Upper lobe of right lung (tissue), 1 donor: ENCODE measurements around the gene LYPD4. TPM values are rescaled to one million over a fixed set of nuclear protein-coding genes. Genes with fewer than 3 reads are reported as not detected.

Experiments used
- ATAC-seq: fragments of 200-7000 bp; cut with Tn5 transposase; one replicate; pipeline ENCODE4 v1.9.1; 2020; ENCODE audit warnings: mild to moderate bottlenecking, moderate library complexity
- DNase-seq: peaks from one replicate; pipeline ENCODE4 v3.0.0-alpha.2; 2020
- H3K27ac ChIP-seq: fragments of 200-600 bp; one replicate; pipeline ENCODE4 v1.8.0; 2022
- H3K27me3 ChIP-seq: fragments of 200-600 bp; one replicate; pipeline ENCODE4 v1.8.0; 2022; ENCODE audit warnings: mild to moderate bottlenecking
- H3K36me3 ChIP-seq: fragments of 200-600 bp; one replicate; pipeline ENCODE4 v1.8.0; 2022
- H3K4me1 ChIP-seq: fragments of 200-600 bp; one replicate; pipeline ENCODE4 v1.8.0; 2022
- H3K4me3 ChIP-seq: fragments of 200-600 bp; one replicate; pipeline ENCODE4 v1.8.0; 2022; ENCODE audit warnings: mild to moderate bottlenecking
- H3K9me3 ChIP-seq: fragments of 200-600 bp; one replicate; pipeline ENCODE4 v1.8.0; 2022
- intact Hi-C: fragments of 100-400 bp; cut with DNase I; formaldehyde crosslinking; loops from one replicate; pipeline ENCODE4 v1.11.0; 2022
- total RNA-seq: library from RNA; stranded (reverse); fragmentation: NEBNext Ultra II Directional; extraction: Animal tissue kit (Norgen Biotek cat#: 25700); gene quantifications from one replicate; pipeline ENCODE4 v1.2.1, GENCODE V29; 2021
- TF ChIP-seq, protein P1 (sequence below): fragments of 200-600 bp; IDR thresholded peaks from one replicate; pipeline ENCODE4 v1.8.0; 2022; ENCODE audit warnings: antibody characterized with exemption
- donor health status: DM: no; HTN: yes; CAD: no; lungs with severe emphysema.

LYPD4 gene
- total RNA-seq, 1 donor from 2014 or later: not detected

DNA sequence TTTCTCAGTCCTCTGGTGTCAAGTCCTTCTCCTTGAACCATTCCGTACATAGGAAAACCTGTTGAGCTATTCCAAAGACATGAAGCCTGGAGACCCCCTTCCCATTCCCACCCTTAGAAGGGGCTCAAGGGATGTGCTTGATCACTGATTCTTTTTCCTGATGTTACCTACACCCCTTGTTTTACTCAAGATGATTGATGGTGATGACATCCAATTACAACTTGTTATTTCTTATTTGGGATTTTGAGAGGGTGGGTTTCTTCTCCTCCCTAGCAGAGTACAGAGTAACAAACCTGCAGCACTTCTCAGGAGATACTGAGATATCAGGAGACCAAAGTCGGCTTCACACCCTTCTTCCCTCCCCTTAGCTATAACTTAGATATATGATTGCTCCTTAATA lies 8.9 kb upstream of the LYPD4 start:
- ATAC-seq: no peak
- no peaks in the 10 kb centered on the region for H3K36me3 ChIP-seq

DNA sequence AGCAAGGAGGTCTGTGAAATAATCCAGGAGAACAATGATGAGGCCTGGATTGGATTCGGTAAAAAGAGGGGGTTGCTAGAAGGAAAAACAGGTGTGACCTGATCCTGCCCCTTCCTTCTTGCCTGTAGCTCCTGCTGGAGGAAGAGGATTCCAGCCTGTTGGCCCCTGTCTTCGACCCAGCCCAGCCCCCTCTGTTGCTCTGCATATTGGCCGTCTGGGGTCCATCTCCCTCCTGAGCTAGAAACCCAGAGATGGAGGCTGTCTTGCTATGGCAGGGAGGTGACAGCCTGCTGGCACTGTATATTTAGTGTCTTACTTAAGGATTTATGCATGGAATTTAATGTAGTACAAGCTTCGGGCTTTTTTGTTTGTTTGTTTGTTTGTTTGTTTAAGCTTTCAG lies 7.0 kb upstream of the LYPD4 start:
- ATAC-seq (no peak), DNase-seq (no peak)
- TF ChIP-seq, protein P1, sequence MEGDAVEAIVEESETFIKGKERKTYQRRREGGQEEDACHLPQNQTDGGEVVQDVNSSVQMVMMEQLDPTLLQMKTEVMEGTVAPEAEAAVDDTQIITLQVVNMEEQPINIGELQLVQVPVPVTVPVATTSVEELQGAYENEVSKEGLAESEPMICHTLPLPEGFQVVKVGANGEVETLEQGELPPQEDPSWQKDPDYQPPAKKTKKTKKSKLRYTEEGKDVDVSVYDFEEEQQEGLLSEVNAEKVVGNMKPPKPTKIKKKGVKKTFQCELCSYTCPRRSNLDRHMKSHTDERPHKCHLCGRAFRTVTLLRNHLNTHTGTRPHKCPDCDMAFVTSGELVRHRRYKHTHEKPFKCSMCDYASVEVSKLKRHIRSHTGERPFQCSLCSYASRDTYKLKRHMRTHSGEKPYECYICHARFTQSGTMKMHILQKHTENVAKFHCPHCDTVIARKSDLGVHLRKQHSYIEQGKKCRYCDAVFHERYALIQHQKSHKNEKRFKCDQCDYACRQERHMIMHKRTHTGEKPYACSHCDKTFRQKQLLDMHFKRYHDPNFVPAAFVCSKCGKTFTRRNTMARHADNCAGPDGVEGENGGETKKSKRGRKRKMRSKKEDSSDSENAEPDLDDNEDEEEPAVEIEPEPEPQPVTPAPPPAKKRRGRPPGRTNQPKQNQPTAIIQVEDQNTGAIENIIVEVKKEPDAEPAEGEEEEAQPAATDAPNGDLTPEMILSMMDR: no peak
- H3K27ac ChIP-seq: no peak overlapping the region
- H3K4me3 ChIP-seq: no peak overlapping the region
- no peaks in the 10 kb centered on the region for H3K4me1 ChIP-seq
- no peaks in the 10 kb centered on the region for H3K36me3 ChIP-seq
- peaks cover 15% of the 10 kb centered on the region for H3K27me3 ChIP-seq
- H3K9me3 ChIP-seq: no peaks in the 10 kb centered on the region
- intact Hi-C loops: no loop called here

More for the DNA sequence above, 8.9 kb upstream of the LYPD4 start:
- DNase-seq: no peak
- TF ChIP-seq, protein P1: no peak
- Histone ChIP-seq H3K27ac (no peak overlapping the region), H3K4me3 (no peak overlapping the region), H3K4me1 (no peaks in the 10 kb centered on the region), H3K27me3 (peaks cover 15% of the 10 kb centered on the region), H3K9me3 (no peaks in the 10 kb centered on the region)
- intact Hi-C loops: no loop called here

DNA sequence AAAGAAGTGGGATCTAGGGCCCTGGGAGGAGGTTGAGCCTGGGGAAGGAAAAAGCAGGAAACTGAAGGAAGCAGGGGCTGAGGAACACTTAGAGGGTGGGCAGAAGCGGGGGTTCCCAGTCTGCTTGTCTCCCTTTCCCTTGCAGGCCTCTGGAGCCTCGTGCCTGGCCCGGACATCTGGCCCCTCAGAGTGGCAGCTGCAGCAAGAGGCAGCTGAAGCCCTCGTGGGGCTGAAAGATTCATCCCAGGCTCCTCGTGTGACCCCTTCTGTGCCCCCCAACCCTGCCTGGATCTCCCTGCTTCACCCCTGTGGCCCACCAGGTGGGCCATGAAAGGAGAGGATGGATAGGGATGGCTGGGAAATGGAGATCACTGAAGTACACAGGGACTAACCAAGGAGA lies 5.9 kb upstream of the LYPD4 start:
- Histone ChIP-seq H3K27me3 (peaks cover 15% of the 10 kb centered on the region), H3K27ac (no peak overlapping the region), H3K4me3 (no peak overlapping the region), H3K36me3 (no peaks in the 10 kb centered on the region), H3K9me3 (no peaks in the 10 kb centered on the region), H3K4me1 (no peaks in the 10 kb centered on the region)
- no peak for ATAC-seq
- no peak for DNase-seq
- intact Hi-C loops: no loop called here
- TF ChIP-seq, protein P1: no peak

DNA sequence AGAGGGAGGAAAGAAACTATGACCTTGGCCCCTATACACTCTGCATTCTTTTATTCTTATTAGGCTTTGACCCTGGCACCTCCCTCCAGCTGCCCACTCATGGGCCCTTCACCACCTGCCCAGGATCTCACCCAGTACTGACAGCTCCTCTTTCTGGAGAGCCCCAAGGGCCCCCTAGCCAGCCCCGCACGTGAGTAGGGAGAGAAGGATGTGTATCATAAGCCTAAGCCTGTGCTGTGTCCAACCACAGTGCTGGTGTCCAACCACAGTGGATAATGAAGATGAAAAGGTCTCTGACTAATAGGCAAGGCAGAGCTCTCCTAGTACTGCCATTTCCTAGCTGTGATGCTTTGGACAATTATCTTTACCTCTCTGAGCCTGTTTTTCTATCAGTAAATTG lies 4.6 kb upstream of the LYPD4 start:
- H3K36me3 ChIP-seq: no peaks in the 10 kb centered on the region
- H3K4me3 ChIP-seq: no peak overlapping the region
- H3K4me1 ChIP-seq: no peaks in the 10 kb centered on the region
- ATAC-seq: no peak
- intact Hi-C loops: no loop called here
- DNase-seq: peak; percentile 41
- H3K27me3 ChIP-seq: peaks cover 15% of the 10 kb centered on the region
- TF ChIP-seq, protein P1: no peak
- no peaks in the 10 kb centered on the region for H3K9me3 ChIP-seq
- H3K27ac ChIP-seq: no peak overlapping the region

DNA sequence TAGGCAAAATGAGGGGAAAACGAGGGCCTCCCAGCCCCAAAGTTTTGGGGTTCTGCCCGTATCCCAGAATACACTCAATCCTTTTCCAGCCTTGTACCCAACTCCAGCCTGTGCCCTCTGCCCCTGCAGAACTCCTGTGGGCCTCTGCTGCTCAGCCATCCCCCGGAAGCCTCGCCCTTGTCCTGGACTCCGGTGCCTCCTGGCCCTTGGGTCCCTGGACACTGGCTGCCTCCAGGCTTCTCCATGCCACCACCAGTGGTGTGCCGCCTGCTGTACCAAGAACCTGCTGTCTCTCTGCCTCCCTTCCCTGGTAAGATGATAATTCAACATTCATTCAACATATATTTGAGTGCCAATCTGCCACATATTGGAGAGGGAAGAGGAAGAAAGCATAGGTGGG lies 4.2 kb upstream of the LYPD4 start:
- Histone ChIP-seq H3K9me3 (no peaks in the 10 kb centered on the region), H3K4me1 (no peaks in the 10 kb centered on the region), H3K36me3 (no peaks in the 10 kb centered on the region), H3K27me3 (peaks cover 15% of the 10 kb centered on the region), H3K4me3 (no peak overlapping the region), H3K27ac (no peak overlapping the region)
- ATAC-seq (no peak), DNase-seq (peak; percentile 32)
- intact Hi-C loops: no loop called here
- TF ChIP-seq, protein P1: no peak

DNA sequence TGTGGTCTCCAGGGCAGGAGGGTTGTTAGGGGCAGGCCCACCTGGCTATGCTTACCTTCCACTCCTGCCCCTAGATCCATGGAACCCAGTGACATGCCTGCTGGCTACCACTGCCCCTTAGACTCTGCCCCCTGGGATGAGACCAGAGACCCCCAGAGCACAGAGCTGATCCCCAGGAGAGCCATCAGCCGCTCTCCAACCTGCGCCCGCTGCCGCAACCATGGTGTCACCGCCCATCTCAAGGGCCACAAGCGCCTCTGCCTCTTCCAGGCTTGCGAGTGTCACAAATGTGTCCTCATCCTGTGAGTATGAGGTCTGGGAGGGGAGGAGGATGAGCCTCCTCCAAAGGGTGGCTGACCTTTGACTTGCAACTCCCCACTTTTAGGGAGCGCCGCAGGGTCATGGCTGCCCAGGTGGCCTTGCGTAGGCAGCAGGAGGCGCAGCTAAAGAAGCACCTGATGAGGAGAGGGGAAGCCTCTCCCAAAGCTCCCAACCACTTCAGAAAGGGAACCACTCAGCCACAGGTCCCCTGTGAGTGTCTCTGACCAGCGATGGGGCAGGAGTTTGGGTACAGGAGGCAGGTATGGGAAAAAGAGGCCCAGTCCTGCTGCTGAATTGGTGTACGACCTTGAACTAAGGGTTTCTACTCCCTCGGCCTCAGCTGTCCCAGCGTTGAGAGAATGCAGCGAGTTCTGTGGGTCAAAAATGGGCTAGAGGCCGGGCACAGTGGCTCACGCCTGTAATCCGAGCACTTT lies 3.0 kb upstream of the LYPD4 start:
- TF ChIP-seq, protein P1: no peak
- Histone ChIP-seq H3K9me3 (no peaks in the 10 kb centered on the region), H3K4me1 (no peaks in the 10 kb centered on the region), H3K4me3 (no peak overlapping the region), H3K27me3 (peaks cover 15% of the 10 kb centered on the region), H3K27ac (no peak overlapping the region), H3K36me3 (no peaks in the 10 kb centered on the region)
- ATAC-seq: no peak
- intact Hi-C loops: no loop called here
- peak; percentile 60 for DNase-seq
